A673 (cell line): ENCODE measurements around the gene AFF1.

Experiments
- EZH2 ChIP-seq: fragments of 200-600 bp; sonication (generic); IDR thresholded peaks from 2 replicates; pipeline ENCODE4 v1.6.1; 2017; ENCODE audit warnings: borderline replicate concordance, low read depth, mild to moderate bottlenecking, mixed read lengths, antibody characterized with exemption, low read length; ENCODE audit not compliant: poor library complexity, severe bottlenecking
- TF ChIP-seq, protein P1 (sequence below): fragments of 300-800, 200-600 bp; sonication (generic); conservative IDR thresholded peaks from 2 replicates; pipeline ENCODE4 v1.5.1; 2017; ENCODE audit warnings: low read depth, mild to moderate bottlenecking, antibody characterized with exemption, low read length, moderate library complexity, mixed read lengths

DNA sequence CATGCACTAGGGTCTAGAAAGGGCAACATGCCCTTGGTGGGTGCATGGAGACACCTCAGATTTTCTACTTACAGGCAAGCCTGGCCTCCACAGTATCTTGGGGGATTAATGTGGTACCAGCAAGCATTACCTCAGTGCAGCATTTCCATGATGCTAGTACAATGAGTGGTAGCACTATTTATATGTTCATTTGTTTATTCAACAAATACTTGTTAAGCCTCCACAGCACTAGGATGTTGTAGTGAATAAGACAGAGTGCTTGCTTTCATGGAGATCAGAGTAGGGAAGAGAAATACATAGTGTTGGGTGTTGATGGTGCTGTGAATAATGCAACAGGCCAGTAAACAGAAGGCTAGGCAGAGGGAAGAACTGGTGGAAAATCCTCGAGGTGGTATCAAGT, 152.2 kb downstream of the AFF1 start:
- TF ChIP-seq, protein P1, sequence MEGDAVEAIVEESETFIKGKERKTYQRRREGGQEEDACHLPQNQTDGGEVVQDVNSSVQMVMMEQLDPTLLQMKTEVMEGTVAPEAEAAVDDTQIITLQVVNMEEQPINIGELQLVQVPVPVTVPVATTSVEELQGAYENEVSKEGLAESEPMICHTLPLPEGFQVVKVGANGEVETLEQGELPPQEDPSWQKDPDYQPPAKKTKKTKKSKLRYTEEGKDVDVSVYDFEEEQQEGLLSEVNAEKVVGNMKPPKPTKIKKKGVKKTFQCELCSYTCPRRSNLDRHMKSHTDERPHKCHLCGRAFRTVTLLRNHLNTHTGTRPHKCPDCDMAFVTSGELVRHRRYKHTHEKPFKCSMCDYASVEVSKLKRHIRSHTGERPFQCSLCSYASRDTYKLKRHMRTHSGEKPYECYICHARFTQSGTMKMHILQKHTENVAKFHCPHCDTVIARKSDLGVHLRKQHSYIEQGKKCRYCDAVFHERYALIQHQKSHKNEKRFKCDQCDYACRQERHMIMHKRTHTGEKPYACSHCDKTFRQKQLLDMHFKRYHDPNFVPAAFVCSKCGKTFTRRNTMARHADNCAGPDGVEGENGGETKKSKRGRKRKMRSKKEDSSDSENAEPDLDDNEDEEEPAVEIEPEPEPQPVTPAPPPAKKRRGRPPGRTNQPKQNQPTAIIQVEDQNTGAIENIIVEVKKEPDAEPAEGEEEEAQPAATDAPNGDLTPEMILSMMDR: no peak
- no peak for TF ChIP-seq EZH2
